Body of pancreas (tissue), 4 donors: ENCODE measurements around the gene LTK.

Experiments
- POLR2A ChIP-seq, 3 donors: fragments of 450-650 bp; IDR thresholded peaks; one replicate each; pipeline ENCODE4 v1.6.1; 2016; ENCODE audit warnings: antibody characterized with exemption in 3 of 3, mild to moderate bottlenecking in 2 of 3
- TF ChIP-seq, protein P1 (sequence below), 7 experiments: fragments of 450-650 bp in 4 of 7; fragments of 200-600 bp in 3 of 7; sonication (generic) in 3 of 7; IDR thresholded peaks; one replicate each; pipeline ENCODE4 v1.5.1; 2016 to 2019; ENCODE audit warnings: antibody characterized with exemption in 7 of 7

DNA sequence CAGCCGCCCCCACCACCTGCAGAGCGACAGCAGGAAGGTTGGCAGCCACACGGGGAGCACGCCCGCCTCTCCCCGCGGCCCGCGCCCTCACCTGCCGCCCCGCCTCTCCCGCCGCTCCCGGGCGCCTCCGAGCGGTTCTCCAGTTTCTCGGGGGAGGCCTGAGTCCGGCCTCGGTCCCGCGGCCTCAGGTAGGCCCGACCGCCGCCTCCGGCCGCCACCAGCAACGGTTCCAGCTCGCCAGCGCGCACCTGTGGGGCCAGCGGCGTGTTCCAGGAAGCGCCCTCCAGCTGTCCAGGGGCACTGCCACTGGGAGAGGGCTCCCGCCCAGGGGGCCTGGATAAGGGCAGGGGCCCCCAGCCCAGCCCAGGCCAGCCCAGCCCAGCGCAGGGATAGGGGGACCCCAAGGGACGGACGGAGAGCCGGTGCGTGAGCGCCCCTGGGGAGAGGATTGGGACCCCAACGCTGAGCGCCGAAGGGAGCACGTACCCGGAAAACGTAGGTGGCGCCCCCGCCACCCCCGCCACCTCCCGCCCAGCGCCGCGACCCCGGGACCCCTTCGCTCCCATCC, 2.2 kb downstream of the LTK start:
- TF ChIP-seq, protein P1, sequence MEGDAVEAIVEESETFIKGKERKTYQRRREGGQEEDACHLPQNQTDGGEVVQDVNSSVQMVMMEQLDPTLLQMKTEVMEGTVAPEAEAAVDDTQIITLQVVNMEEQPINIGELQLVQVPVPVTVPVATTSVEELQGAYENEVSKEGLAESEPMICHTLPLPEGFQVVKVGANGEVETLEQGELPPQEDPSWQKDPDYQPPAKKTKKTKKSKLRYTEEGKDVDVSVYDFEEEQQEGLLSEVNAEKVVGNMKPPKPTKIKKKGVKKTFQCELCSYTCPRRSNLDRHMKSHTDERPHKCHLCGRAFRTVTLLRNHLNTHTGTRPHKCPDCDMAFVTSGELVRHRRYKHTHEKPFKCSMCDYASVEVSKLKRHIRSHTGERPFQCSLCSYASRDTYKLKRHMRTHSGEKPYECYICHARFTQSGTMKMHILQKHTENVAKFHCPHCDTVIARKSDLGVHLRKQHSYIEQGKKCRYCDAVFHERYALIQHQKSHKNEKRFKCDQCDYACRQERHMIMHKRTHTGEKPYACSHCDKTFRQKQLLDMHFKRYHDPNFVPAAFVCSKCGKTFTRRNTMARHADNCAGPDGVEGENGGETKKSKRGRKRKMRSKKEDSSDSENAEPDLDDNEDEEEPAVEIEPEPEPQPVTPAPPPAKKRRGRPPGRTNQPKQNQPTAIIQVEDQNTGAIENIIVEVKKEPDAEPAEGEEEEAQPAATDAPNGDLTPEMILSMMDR (IDR thresholded peaks at IDR 0.05) = no peak
- no peak for TF ChIP-seq POLR2A (IDR thresholded peaks at IDR 0.05)
